Upper lobe of left lung (tissue), 6 donors: ENCODE data around the gene MTCH1. TPM values are rescaled to one million over a fixed set of nuclear protein-coding genes. Genes with fewer than 3 reads are reported as not detected.

Source experiments
- ATAC-seq, 2 donors: fragments of 200-7000 bp; cut with Tn5 transposase; one replicate each; pipeline ENCODE4 v1.9.1; 2022; ENCODE audit warnings: mild to moderate bottlenecking in 2 of 2, moderate library complexity in 2 of 2; ENCODE audit not compliant: low FRiP score in 2 of 2
- DNase-seq, 2 donors: peaks; one replicate each; pipeline ENCODE4 v3.0.0-alpha.2; 2019 to 2020
- H3K27ac ChIP-seq, 4 donors: fragments of 200-600 bp; sonication (generic); one replicate each; pipeline ENCODE4 v1.5.1; 2016 to 2019
- H3K27me3 ChIP-seq, 4 donors: fragments of 200-600 bp; sonication (generic); one replicate each; pipeline ENCODE4 v1.5.1; 2017 to 2019
- H3K36me3 ChIP-seq, 4 donors: fragments of 200-600 bp; sonication (generic); one replicate each; pipeline ENCODE4 v1.5.1; 2016 to 2019
- H3K4me1 ChIP-seq, 4 donors: fragments of 200-600 bp; sonication (generic); one replicate each; pipeline ENCODE4 v1.5.1; 2018 to 2019
- H3K4me3 ChIP-seq, 4 donors: fragments of 200-600 bp; sonication (generic); one replicate each; pipeline ENCODE4 v1.5.1; 2017 to 2019; ENCODE audit warnings: mild to moderate bottlenecking in 2 of 4, moderate library complexity in 1 of 4
- H3K9me3 ChIP-seq, 4 donors: fragments of 200-600 bp; sonication (generic); one replicate each; pipeline ENCODE4 v1.5.1; 2018 to 2019
- EP300 ChIP-seq, 4 donors: sonication (generic); formaldehyde crosslinking; IDR thresholded peaks; one replicate each; pipeline ENCODE4 v1.5.1; 2017; ENCODE audit warnings: antibody characterized with exemption in 4 of 4, control low read depth in 2 of 4
- POLR2A ChIP-seq, 4 donors: fragments of 450-650 bp; IDR thresholded peaks; one replicate each; pipeline ENCODE4 v1.5.1; 2016 to 2017; ENCODE audit warnings: antibody characterized with exemption in 4 of 4, mild to moderate bottlenecking in 2 of 4
- POLR2AphosphoS5 ChIP-seq, 2 donors: sonication (generic); formaldehyde crosslinking; IDR thresholded peaks; one replicate each; pipeline ENCODE4 v1.5.1; 2017; ENCODE audit warnings: antibody characterized with exemption in 2 of 2
- WGBS, 2 donors: methylation state at CpG; one replicate each; pipeline ENCODE4 v1.1.5; 2017 to 2018; 5-methylcytosine and 5-hydroxymethylcytosine counted together
- total RNA-seq, 6 donors: library from RNA; depleted of rRNA in 4 of 6; stranded (reverse); fragments of >200 nt in 4 of 6; gene quantifications; one replicate each; pipeline versions ENCODE4 v1.1.0 to v1.2.1, GENCODE V29; 2016 to 2021
- TF ChIP-seq, protein P1 (sequence below), 6 experiments: fragments of 450-650 bp in 4 of 6; fragments of 200-600 bp in 2 of 6; sonication (generic) in 2 of 6; IDR thresholded peaks; one replicate each; pipeline ENCODE4 v1.5.1; 2016 to 2019; ENCODE audit warnings: antibody characterized with exemption in 6 of 6
- donor health status: DM: no; HTN: no; CAD: no; lungs with moderate emphysema.
- donor health status: DM: no; HTN: yes; CAD: no; lungs with severe emphysema.

Gene MTCH1, protein sequence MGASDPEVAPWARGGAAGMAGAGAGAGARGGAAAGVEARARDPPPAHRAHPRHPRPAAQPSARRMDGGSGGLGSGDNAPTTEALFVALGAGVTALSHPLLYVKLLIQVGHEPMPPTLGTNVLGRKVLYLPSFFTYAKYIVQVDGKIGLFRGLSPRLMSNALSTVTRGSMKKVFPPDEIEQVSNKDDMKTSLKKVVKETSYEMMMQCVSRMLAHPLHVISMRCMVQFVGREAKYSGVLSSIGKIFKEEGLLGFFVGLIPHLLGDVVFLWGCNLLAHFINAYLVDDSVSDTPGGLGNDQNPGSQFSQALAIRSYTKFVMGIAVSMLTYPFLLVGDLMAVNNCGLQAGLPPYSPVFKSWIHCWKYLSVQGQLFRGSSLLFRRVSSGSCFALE
- total RNA-seq, result 100 to 1,000 TPM; 184 to 283 (median 219) TPM

DNA sequence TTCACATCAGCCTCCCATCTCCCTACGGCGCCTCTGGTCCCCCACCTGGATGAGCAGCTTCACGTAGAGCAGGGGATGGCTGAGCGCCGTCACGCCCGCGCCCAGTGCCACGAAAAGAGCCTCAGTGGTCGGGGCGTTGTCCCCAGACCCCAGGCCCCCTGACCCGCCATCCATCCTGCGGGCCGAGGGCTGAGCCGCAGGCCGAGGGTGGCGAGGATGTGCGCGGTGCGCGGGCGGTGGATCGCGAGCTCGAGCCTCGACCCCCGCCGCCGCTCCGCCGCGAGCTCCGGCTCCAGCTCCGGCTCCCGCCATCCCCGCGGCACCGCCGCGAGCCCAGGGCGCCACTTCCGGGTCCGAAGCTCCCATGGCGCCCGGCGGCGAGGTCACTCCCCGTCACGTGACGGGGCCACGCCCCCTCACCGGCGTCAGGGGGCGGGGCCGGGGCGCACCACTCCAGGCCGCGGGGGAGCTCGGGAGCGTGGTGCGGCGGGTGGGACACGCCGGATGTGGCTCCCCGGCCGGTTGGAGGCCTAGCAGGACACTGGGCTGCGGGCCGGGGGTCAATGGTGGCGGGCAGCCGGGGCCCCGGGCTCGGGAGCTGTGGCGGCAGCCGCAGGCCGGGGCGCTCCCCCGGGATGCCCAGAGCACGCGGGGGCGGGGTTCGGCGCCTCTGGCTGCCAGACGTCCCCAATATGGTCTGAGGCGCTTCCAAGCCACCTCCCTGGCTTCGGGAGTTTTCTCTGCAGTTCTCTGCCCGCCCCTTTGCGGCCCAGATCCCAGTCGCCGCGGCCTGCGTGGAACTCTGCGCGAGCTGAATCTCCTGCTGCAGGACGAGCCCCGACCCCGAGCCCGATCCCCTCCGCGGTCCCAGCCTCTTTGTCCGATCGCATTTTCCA lies at the start of gene MTCH1:
Gene MTCH1, minus strand, starts transcription at position 389 of the 896 bp plus-strand sequence. Its CDS starts 23 bp downstream, at position 366.
- Histone ChIP-seq H3K36me3 (peaks cover 0 to 9% (median under 1%) of the 10 kb centered on the region in 4 donors), H3K27ac (peak within 1 kb of the TSS; percentile 91 to 98 (median 96)), H3K4me3 (peak within 1 kb of the TSS; percentile 81 to 100 (median 96)), H3K4me1 (peaks cover 33 to 50% (median 41%) of the 10 kb centered on the region in 4 donors), H3K27me3 (no peaks in the 10 kb centered on the region), H3K9me3 (no peaks in the 10 kb centered on the region)
- DNase-seq (peak; percentile 90 to 98), ATAC-seq (peak; percentile 95 to 97)
- TF ChIP-seq POLR2A (IDR thresholded peaks at IDR 0.05) (peak; percentile 75 to 99 (median 93)), POLR2AphosphoS5 (IDR thresholded peaks at IDR 0.05) (peak; percentile 92 to 93), EP300 (IDR thresholded peaks at IDR 0.05) (peak in 1 of 4 donors; percentile 61)
- TF ChIP-seq, protein P1, sequence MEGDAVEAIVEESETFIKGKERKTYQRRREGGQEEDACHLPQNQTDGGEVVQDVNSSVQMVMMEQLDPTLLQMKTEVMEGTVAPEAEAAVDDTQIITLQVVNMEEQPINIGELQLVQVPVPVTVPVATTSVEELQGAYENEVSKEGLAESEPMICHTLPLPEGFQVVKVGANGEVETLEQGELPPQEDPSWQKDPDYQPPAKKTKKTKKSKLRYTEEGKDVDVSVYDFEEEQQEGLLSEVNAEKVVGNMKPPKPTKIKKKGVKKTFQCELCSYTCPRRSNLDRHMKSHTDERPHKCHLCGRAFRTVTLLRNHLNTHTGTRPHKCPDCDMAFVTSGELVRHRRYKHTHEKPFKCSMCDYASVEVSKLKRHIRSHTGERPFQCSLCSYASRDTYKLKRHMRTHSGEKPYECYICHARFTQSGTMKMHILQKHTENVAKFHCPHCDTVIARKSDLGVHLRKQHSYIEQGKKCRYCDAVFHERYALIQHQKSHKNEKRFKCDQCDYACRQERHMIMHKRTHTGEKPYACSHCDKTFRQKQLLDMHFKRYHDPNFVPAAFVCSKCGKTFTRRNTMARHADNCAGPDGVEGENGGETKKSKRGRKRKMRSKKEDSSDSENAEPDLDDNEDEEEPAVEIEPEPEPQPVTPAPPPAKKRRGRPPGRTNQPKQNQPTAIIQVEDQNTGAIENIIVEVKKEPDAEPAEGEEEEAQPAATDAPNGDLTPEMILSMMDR (IDR thresholded peaks at IDR 0.05), result peak in 3 of 6 experiments; percentile 16 to 31 (median 27)
- WGBS, 2 donors, result 1% methylated on average over 21 to 26 of the region's 101 CpGs

DNA sequence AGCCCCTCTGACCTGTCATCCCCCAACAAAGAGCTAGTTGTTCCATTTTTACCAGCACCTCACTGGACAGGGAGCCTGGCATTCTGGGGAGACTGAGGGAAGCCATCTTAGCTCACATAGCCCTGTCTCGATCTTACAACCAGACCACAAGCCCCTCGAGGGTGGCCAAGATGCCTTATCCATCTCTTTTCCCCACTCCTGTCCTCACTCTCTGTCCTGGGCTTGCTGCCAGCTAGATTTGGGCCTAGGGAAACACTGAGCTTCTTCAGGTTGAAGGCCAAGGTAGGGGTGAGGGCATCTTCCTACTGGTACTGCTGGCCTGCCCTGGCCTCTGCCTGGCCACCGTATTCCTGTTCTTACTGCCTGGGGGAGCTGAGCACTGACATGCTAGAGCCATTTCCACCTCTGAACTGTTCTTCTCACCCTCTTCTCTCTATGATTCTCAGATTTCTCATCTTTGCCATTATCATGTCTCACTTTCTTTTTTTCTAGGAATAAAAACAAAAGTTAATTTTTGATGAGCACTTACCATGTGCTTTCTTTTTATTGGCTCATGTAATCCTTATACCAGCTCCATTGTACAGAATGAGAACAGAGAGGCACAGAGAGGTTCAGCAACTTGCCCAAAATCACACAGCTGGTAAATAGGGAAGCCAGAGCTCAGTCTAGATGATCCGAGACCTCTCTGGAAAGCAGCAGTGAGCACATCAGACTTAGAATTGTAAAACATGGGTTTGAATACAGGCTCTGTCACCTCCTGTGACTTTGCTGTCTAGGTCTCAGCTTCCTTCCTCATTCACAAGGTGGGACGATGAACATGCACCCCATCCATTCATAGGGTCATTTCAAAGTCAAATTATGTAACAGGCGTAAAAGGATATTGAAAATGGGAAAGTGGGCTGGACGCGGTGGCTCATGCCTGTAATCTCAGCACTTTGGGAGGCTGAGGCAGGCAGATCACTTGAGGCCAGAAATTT lies 48.1 kb upstream of the MTCH1 start:
- no peaks in the 10 kb centered on the region for H3K9me3 ChIP-seq
- TF ChIP-seq EP300 (IDR thresholded peaks at IDR 0.05) (no peak), POLR2A (IDR thresholded peaks at IDR 0.05) (no peak), POLR2AphosphoS5 (IDR thresholded peaks at IDR 0.05) (no peak)
- TF ChIP-seq, protein P1 (IDR thresholded peaks at IDR 0.05), result no peak
- ATAC-seq, result no peak
- peaks cover 0 to 7% (median 3%) of the 10 kb centered on the region in 4 donors for H3K4me1 ChIP-seq
- H3K27ac ChIP-seq, result no peak overlapping the region
- WGBS, 2 donors, result 67 to 83% methylated on average over 8 of the region's 8 CpGs
- no peaks in the 10 kb centered on the region for H3K27me3 ChIP-seq
- H3K36me3 ChIP-seq, result no peaks in the 10 kb centered on the region
- no peak for DNase-seq
- no peak overlapping the region for H3K4me3 ChIP-seq

DNA sequence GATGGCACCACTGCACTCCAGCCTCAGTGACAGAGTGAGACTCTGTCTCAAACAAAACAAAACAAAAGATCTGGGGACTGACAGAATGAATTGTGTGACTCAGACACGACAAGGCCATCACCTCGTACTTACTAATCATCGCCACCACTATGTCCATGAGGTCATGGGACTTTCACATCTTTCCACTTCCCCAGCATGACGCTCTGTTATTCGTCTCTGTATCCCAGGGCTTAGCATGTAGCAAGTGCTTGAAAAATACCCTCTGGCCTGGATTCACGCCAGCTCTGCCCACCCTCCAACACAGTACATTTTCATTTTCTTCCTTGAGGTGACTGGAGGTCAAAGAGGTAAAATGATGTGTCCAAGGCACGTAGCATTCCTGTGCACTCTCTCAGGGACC lies 47.3 kb upstream of the MTCH1 start:
- no peak for ATAC-seq
- Histone ChIP-seq H3K4me3 (no peak overlapping the region), H3K9me3 (no peaks in the 10 kb centered on the region), H3K27me3 (no peaks in the 10 kb centered on the region), H3K27ac (peak overlapping the region in 1 of 4 donors; percentile 4), H3K36me3 (no peaks in the 10 kb centered on the region), H3K4me1 (peaks cover 0 to 5% (median 0%) of the 10 kb centered on the region in 4 donors)
- no peak for DNase-seq
- TF ChIP-seq POLR2AphosphoS5 (IDR thresholded peaks at IDR 0.05), result no peak
- no peak for TF ChIP-seq POLR2A (IDR thresholded peaks at IDR 0.05)
- no peak for TF ChIP-seq EP300 (IDR thresholded peaks at IDR 0.05)
- TF ChIP-seq, protein P1 (IDR thresholded peaks at IDR 0.05), result no peak
- 71 to 81% methylated on average over 7 of the region's 7 CpGs for WGBS, 2 donors

DNA sequence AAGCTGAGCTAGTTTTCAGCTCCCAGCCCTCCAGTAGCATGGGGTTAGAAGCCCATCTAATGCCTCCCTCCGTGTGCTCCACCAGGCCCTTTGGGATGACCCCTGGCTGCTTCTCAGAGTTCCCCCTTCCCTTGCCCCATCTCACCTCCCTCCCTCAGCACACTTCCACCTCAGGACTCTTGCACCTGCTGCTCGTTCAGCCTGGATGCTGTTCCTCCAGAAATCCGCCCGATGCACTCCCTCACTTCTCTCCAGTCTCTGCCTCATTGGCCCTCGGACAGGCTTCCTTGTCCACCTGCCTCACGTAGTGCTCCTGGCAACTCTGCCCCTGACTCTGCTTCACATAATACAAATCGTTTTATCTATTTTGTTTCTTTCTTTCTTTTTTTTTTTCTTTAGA lies 46.2 kb upstream of the MTCH1 start:
- DNase-seq (no peak), ATAC-seq (no peak)
- Histone ChIP-seq H3K27me3 (no peaks in the 10 kb centered on the region), H3K27ac (no peak overlapping the region), H3K36me3 (peaks cover 0 to 4% (median 0%) of the 10 kb centered on the region in 4 donors), H3K4me1 (peaks cover 0 to 5% (median 0%) of the 10 kb centered on the region in 4 donors), H3K9me3 (no peaks in the 10 kb centered on the region), H3K4me3 (no peak overlapping the region)
- 85% methylated on average over 7 of the region's 7 CpGs for WGBS, 2 donors
- TF ChIP-seq EP300 (IDR thresholded peaks at IDR 0.05) (no peak), POLR2AphosphoS5 (IDR thresholded peaks at IDR 0.05) (no peak), POLR2A (IDR thresholded peaks at IDR 0.05) (no peak)
- TF ChIP-seq, protein P1 (IDR thresholded peaks at IDR 0.05), result no peak
